HepG2 (cell line): ENCODE data around the gene PFN2. TPM values are rescaled to one million over a fixed set of nuclear protein-coding genes. Genes with fewer than 3 reads are reported as not detected.
A peak's percentile ranks its signal among the peaks of the same experiment; 100 is the strongest.

Experiments
- ATAC-seq: fragments of 200-7000 bp; cut with Tn5 transposase; 3 replicates; pipeline ENCODE4 v1.9.1; 2020; ENCODE audit warnings: mild to moderate bottlenecking, moderate library complexity
- BruUV-seq: library from RNA; stranded (reverse); fragments of 400-500 nt; replicated peaks from 2 replicates; lab custom pipeline; 2021; lab: Mats Ljungman, UMichigan
- CTCF ChIA-PET: fragments of 300-600 bp; formaldehyde crosslinking; extraction: SDS; loops from one replicate; lab custom pipeline; 2021; ENCODE audit warnings: low total read pairs, inconsistent platforms, low intra/inter-chr PET ratio; lab: Yijun Ruan, JAX
- POLR2A ChIA-PET: fragments of 350-600 bp; sonication (Branson Sonifier 250); formaldehyde crosslinking; loops from one replicate; lab custom pipeline; 2020; ENCODE audit warnings: antibody characterized with exemption, inconsistent platforms; lab: Yijun Ruan, JAX
- DNase-seq: peaks from one replicate; pipeline ENCODE4 v3.0.0-alpha.2; 2015; ENCODE audit warnings: low spot score
- FAIRE-seq: peaks from 3 replicates; lab custom pipeline; 2011; peaks lifted over from hg19 to GRCh38; lab: Jason Lieb, UNC
- H2AFZ ChIP-seq: one replicate; pipeline ENCODE4 v1.6.1; 2011; ENCODE audit warnings: low read length, inconsistent platforms
- H3K27ac ChIP-seq: fragments of 300-600 bp; 3 replicates; pipeline ENCODE4 v1.8.0; 2011; ENCODE audit warnings: mixed run types, mild to moderate bottlenecking, mixed read lengths, low read length, inconsistent platforms; ENCODE audit not compliant: insufficient read depth; ENCODE audit errors: extremely low read length
- H3K27me3 ChIP-seq, 2 experiments: fragments of 200-600 bp in 1 of 2; 2 replicates in 1 of 2; 3 replicates in 1 of 2; pipeline versions ENCODE4 v1.6.0 to v1.8.0; 2011; ENCODE audit warnings: low read length in 2 of 2, mild to moderate bottlenecking in 2 of 2, moderate library complexity in 2 of 2, inconsistent platforms in 1 of 2; ENCODE audit not compliant: insufficient read depth in 2 of 2, control insufficient read depth in 1 of 2
- H3K36me3 ChIP-seq, 2 experiments: fragments of 200-600 bp in 1 of 2; replicated peaks in 1 of 2; 2 replicates in 1 of 2; 3 replicates in 1 of 2; pipeline versions ENCODE4 v1.5.1 to v1.8.0; 2011; ENCODE audit warnings: low read length in 2 of 2, inconsistent platforms in 1 of 2; ENCODE audit not compliant: insufficient read depth in 2 of 2, control insufficient read depth in 1 of 2
- H3K4me1 ChIP-seq: 2 replicates; pipeline ENCODE4 v1.5.1; 2012; ENCODE audit warnings: low read length, inconsistent platforms; ENCODE audit not compliant: insufficient read depth
- H3K4me2 ChIP-seq: 2 replicates; pipeline ENCODE4 v1.6.0; 2011; ENCODE audit warnings: low read depth, low read length, inconsistent platforms
- H3K4me3 ChIP-seq, 3 experiments: fragments of 200-600 bp in 1 of 3; sonication (generic), shearing (Covaris generic) in 1 of 3; replicated peaks in 1 of 3; 2 replicates each; pipeline ENCODE4 v1.5.1; 2011 to 2016; ENCODE audit warnings: low read length in 3 of 3, inconsistent platforms in 2 of 3, low read depth in 2 of 3, mild to moderate bottlenecking in 2 of 3, control low read depth in 1 of 3, mixed read lengths in 1 of 3; ENCODE audit not compliant: insufficient read depth in 1 of 3
- H3K79me2 ChIP-seq: one replicate; pipeline ENCODE4 v1.6.1; 2011; ENCODE audit warnings: low read length, inconsistent platforms; ENCODE audit not compliant: insufficient read depth
- H3K9ac ChIP-seq: 2 replicates; pipeline ENCODE4 v1.6.0; 2011; ENCODE audit warnings: mild to moderate bottlenecking, low read depth, low read length, inconsistent platforms; ENCODE audit not compliant: insufficient read depth
- H3K9me3 ChIP-seq: 2 replicates; pipeline ENCODE4 v1.5.1; 2012; ENCODE audit warnings: mild to moderate bottlenecking, low read length
- H4K20me1 ChIP-seq: 2 replicates; pipeline ENCODE4 v1.6.0; 2011; ENCODE audit warnings: inconsistent platforms, mild to moderate bottlenecking, low read length, moderate library complexity; ENCODE audit not compliant: insufficient read depth
- CSRNP2 ChIP-seq: sonication (generic); formaldehyde crosslinking; conservative IDR thresholded peaks from 2 replicates; pipeline ENCODE4 v1.8.0; 2022; ENCODE audit warnings: low read depth, missing genetic modification reagents
- HIC2 ChIP-seq: sonication (generic); formaldehyde crosslinking; IDR thresholded peaks from 2 replicates; pipeline ENCODE4 v1.9.0; 2022; ENCODE audit warnings: low read depth, missing genetic modification reagents
- MYC ChIP-seq: sonication (generic); formaldehyde crosslinking; IDR thresholded peaks from 2 replicates; pipeline ENCODE4 v1.9.0; 2021; ENCODE audit warnings: missing genetic modification reagents, borderline replicate concordance
- NBN ChIP-seq: fragments of 450-650 bp; conservative IDR thresholded peaks from 2 replicates; pipeline ENCODE4 v1.6.1; 2017
- PAWR ChIP-seq: sonication (generic); formaldehyde crosslinking; IDR thresholded peaks from 2 replicates; pipeline ENCODE4 v1.4.0; 2020; ENCODE audit warnings: missing genetic modification reagents, mild to moderate bottlenecking, borderline replicate concordance
- PREB ChIP-seq: sonication (generic); formaldehyde crosslinking; IDR thresholded peaks from 2 replicates; pipeline ENCODE4 v1.4.0; 2020; ENCODE audit warnings: missing genetic modification reagents
- SETDB1 ChIP-seq: sonication (generic); formaldehyde crosslinking; IDR thresholded peaks from 2 replicates; pipeline ENCODE4 v1.5.1; 2020; ENCODE audit warnings: missing genetic modification reagents, mild to moderate bottlenecking, borderline replicate concordance
- THAP11 ChIP-seq: IDR thresholded peaks from 2 replicates; pipeline ENCODE4 v1.6.1; 2016; ENCODE audit warnings: missing biosample characterization, missing genetic modification reagents
- ZBTB3 ChIP-seq: sonication (generic); formaldehyde crosslinking; IDR thresholded peaks from 2 replicates; pipeline ENCODE4 v1.4.0; 2020; ENCODE audit warnings: low read depth, mild to moderate bottlenecking, moderate library complexity, missing genetic modification reagents, borderline replicate concordance
- ZEB1 ChIP-seq: IDR thresholded peaks from 2 replicates; pipeline ENCODE4 v1.6.1; 2012; ENCODE audit warnings: mild to moderate bottlenecking, low read depth, inconsistent platforms; ENCODE audit not compliant: insufficient replicate concordance
- ZFY ChIP-seq: sonication (generic); formaldehyde crosslinking; IDR thresholded peaks from 2 replicates; pipeline ENCODE4 v1.4.0; 2020; ENCODE audit warnings: missing genetic modification reagents
- ZKSCAN5 ChIP-seq: sonication (generic); formaldehyde crosslinking; IDR thresholded peaks from 2 replicates; pipeline ENCODE4 v1.5.1; 2020; ENCODE audit warnings: mild to moderate bottlenecking, missing genetic modification reagents
- ZNF317 ChIP-seq: sonication (generic); formaldehyde crosslinking; IDR thresholded peaks from 2 replicates; pipeline ENCODE4 v1.5.0; 2020; ENCODE audit warnings: mild to moderate bottlenecking, missing genetic modification reagents
- ZNF512 ChIP-seq: sonication (generic); formaldehyde crosslinking; IDR thresholded peaks from 2 replicates; pipeline ENCODE4 v1.4.0; 2020; ENCODE audit warnings: mild to moderate bottlenecking, missing genetic modification reagents
- ZNF562 ChIP-seq: sonication (generic); formaldehyde crosslinking; IDR thresholded peaks from 2 replicates; pipeline ENCODE4 v1.8.0; 2022; ENCODE audit warnings: missing genetic modification reagents, borderline replicate concordance
- ZNF773 ChIP-seq: sonication (generic); formaldehyde crosslinking; IDR thresholded peaks from 2 replicates; pipeline ENCODE4 v1.4.0; 2020; ENCODE audit warnings: missing genetic modification reagents, borderline replicate concordance
- ZNF781 ChIP-seq: sonication (generic); formaldehyde crosslinking; IDR thresholded peaks from 2 replicates; pipeline ENCODE4 v1.5.1; 2020; ENCODE audit warnings: borderline replicate concordance, mild to moderate bottlenecking, missing genetic modification reagents; ENCODE audit errors: not compliant biosample characterization
- ZNF790 ChIP-seq: sonication (generic); formaldehyde crosslinking; IDR thresholded peaks from 2 replicates; pipeline ENCODE4 v1.8.0; 2022; ENCODE audit warnings: missing genetic modification reagents, mild to moderate bottlenecking, borderline replicate concordance
- WGBS: methylation state at CpG from one replicate; pipeline ENCODE4 v1.1.6; 2017; ENCODE audit warnings: low lambda C conversion rate; 5-methylcytosine and 5-hydroxymethylcytosine counted together
- in situ Hi-C: cut with HindIII; loops from 2 replicates; pipeline ENCODE4 v1.10.0; 2017; ENCODE audit warnings: low pct_unique_long_range_greater_than_20kb; ENCODE audit not compliant: extremely low pct_ligation_motif_present
- intact Hi-C: fragments of 100-400 bp; cut with micrococcal nuclease; formaldehyde crosslinking; loops from one replicate; pipeline ENCODE4 v1.10.0; 2022; ENCODE audit not compliant: unreplicated experiment
- polyA plus RNA-seq, 8 experiments: library from polyadenylated mRNA; depleted of rRNA in 3 of 8; stranded (reverse) in 7 of 8; unstranded in 1 of 8; fragments of >200 nt; fragmentation: Illumina TruSeq in 4 of 8; extraction: Trizol in 4 of 8; gene quantifications; 2 replicates each; pipeline versions ENCODE4 v1.2.1 to v1.2.3, GENCODE V29; 2011 to 2016; ENCODE audit warnings: low read depth in 4 of 8, missing spikeins in 1 of 8, mixed read lengths in 1 of 8; ENCODE audit not compliant: insufficient read depth in 1 of 8
- total RNA-seq, 5 experiments: library from RNA; depleted of rRNA; stranded (reverse); fragments of >200 nt; fragmentation: Illumina TruSeq; extraction: Trizol; gene quantifications; 2 replicates each; pipeline ENCODE4 v1.2.3, GENCODE V29; 2016; ENCODE audit warnings: low read depth in 1 of 5

Gene PFN2
- total and polyA plus RNA-seq, 2 of the 13 experiments (the other 11 are each of a cell fraction or from before 2014, with no cell fraction given), result 57.3 to 150 TPM

- no peak for DNase-seq
- Histone ChIP-seq H3K4me1 (peaks cover 14% of the 10 kb centered on the region), H3K79me2 (no peaks in the 10 kb centered on the region), H4K20me1 (0 out of 2 replicates have a peak, but pooled peaks cover 4% of the 10 kb centered on the region), H3K36me3 (peaks cover 0 to 7% of the 10 kb centered on the region in 2 experiments; a peak in 2 of 5 replicates), H3K27ac (no peak overlapping the region), H3K4me3 (no peak overlapping the region), H3K9me3 (no peaks in the 10 kb centered on the region), H2AFZ (no peak overlapping the region), H3K9ac (no peak overlapping the region), H3K27me3 (no peaks in the 10 kb centered on the region), H3K4me2 (no peak overlapping the region)
- in situ Hi-C loops, result loop anchor here (10.0 kb wide), 1 partner anchor 257 kb away; no protein-coding TSS in a partner anchor
- POLR2A ChIA-PET, result interaction anchor here (1.0 kb wide), 1 partner anchor 14 kb away, joined by 3 read pairs; the partner anchor contains the start of gene PFN2
- no peak for FAIRE-seq
- CTCF ChIA-PET, result no interaction called here
- WGBS, result 92% methylated on average over 3 of the region's 3 CpGs
- no TSS peak for BruUV-seq
- intact Hi-C loops, result no loop called here
- ATAC-seq, result peak; percentile 29; the same call in 1 of the 3 replicates
- TF ChIP-seq MYC (CRISPR knock-in tag), result no peak
- no peak for TF ChIP-seq ZNF790 (CRISPR knock-in tag)
- no peak for TF ChIP-seq ZNF562
- TF ChIP-seq ZKSCAN5 (CRISPR knock-in tag), result no peak
- no peak for TF ChIP-seq PAWR (CRISPR knock-in tag)
- TF ChIP-seq PREB (CRISPR knock-in tag), result no peak
- TF ChIP-seq ZNF512 (CRISPR knock-in tag), result no peak
- no peak for TF ChIP-seq ZFY (CRISPR knock-in tag)
- no peak for TF ChIP-seq NBN
- no peak for TF ChIP-seq CSRNP2 (CRISPR knock-in tag)
- TF ChIP-seq ZEB1, result no peak
- no peak for TF ChIP-seq ZNF317 (CRISPR knock-in tag)
- TF ChIP-seq THAP11, result no peak
- no peak for TF ChIP-seq ZBTB3 (CRISPR knock-in tag)
- no peak for TF ChIP-seq ZNF773
- TF ChIP-seq HIC2 (CRISPR knock-in tag), result no peak
- no peak for TF ChIP-seq ZNF781 (CRISPR knock-in tag)
- TF ChIP-seq SETDB1, result no peak
Observed at GRCh38 chr3:149957361-149958125, 13.2 kb downstream of the PFN2 start.
